GM23338 (cell line): ENCODE results near the gene B4GALT2. TPM values are rescaled to one million over a fixed set of nuclear protein-coding genes. Genes with fewer than 3 reads are reported as not detected.
A peak's percentile ranks its signal among the peaks of the same experiment; 100 is the strongest.

Experiments
- ATAC-seq: fragments of 200-7000 bp; cut with Tn5 transposase; 3 replicates; pipeline ENCODE4 v1.9.1; 2020
- DNase-seq: peaks from one replicate; pipeline ENCODE4 v3.0.0-alpha.2; 2015; ENCODE audit warnings: low spot score
- H2AFZ ChIP-seq: fragments of 200-600 bp; sonication (generic); 2 replicates; pipeline ENCODE4 v1.8.0; 2016; ENCODE audit warnings: antibody characterized with exemption, mild to moderate bottlenecking, moderate library complexity
- H3F3A ChIP-seq: fragments of 200-600 bp; sonication (generic); replicated peaks from 2 replicates; pipeline ENCODE4 v1.8.0; 2017; ENCODE audit warnings: antibody characterized with exemption, mixed run types, low read depth
- H3K27ac ChIP-seq: fragments of 200-600 bp; sonication (generic); 2 replicates; pipeline ENCODE4 v1.6.1; 2016; ENCODE audit warnings: low read depth
- H3K27me3 ChIP-seq: fragments of 200-600 bp; sonication (generic); 2 replicates; pipeline ENCODE4 v1.8.0; 2016; ENCODE audit warnings: mild to moderate bottlenecking, mixed run types, moderate library complexity; ENCODE audit not compliant: insufficient read depth
- H3K36me3 ChIP-seq: fragments of 200-600 bp; sonication (generic); 2 replicates; pipeline ENCODE4 v1.8.0; 2016; ENCODE audit warnings: mild to moderate bottlenecking; ENCODE audit not compliant: insufficient read depth
- H3K4me1 ChIP-seq: fragments of 200-600 bp; sonication (generic); 2 replicates; pipeline ENCODE4 v1.8.0; 2016; ENCODE audit warnings: mild to moderate bottlenecking, moderate library complexity; ENCODE audit not compliant: insufficient read depth
- H3K4me2 ChIP-seq: fragments of 200-600 bp; sonication (generic); 2 replicates; pipeline ENCODE4 v1.7.1; 2017; ENCODE audit warnings: mixed run types
- H3K4me3 ChIP-seq: fragments of 200-600 bp; sonication (generic); 2 replicates; pipeline ENCODE4 v1.6.1; 2016; ENCODE audit warnings: mixed run types
- H3K79me2 ChIP-seq: fragments of 200-600 bp; sonication (generic); replicated peaks from 2 replicates; pipeline ENCODE4 v1.8.0; 2017; ENCODE audit warnings: mild to moderate bottlenecking; ENCODE audit not compliant: insufficient read depth
- H3K9me2 ChIP-seq: fragments of 200-600 bp; sonication (generic); 2 replicates; pipeline ENCODE4 v1.8.0; 2017; ENCODE audit not compliant: insufficient read depth
- H4K20me1 ChIP-seq: fragments of 200-600 bp; sonication (generic); replicated peaks from 2 replicates; pipeline ENCODE4 v1.8.0; 2017; ENCODE audit warnings: mild to moderate bottlenecking; ENCODE audit not compliant: insufficient read depth
- H3K27ac Mint-ChIP-seq: 2 replicates; pipeline ENCODE4 v1.8.0; 2020; ENCODE audit warnings: inconsistent platforms, mild to moderate bottlenecking, moderate library complexity, mixed read lengths
- H3K27me3 Mint-ChIP-seq: 3 replicates; pipeline ENCODE4 v1.8.0; 2022; ENCODE audit warnings: low read depth, mild to moderate bottlenecking, moderate library complexity, mixed read lengths, inconsistent platforms; ENCODE audit not compliant: insufficient read depth, poor library complexity
- H3K36me3 Mint-ChIP-seq: 3 replicates; pipeline ENCODE4 v1.8.0; 2021; ENCODE audit warnings: low read depth, mild to moderate bottlenecking, inconsistent platforms, moderate library complexity, mixed read lengths
- H3K4me1 Mint-ChIP-seq: 3 replicates; pipeline ENCODE4 v1.8.0; 2020; ENCODE audit warnings: mild to moderate bottlenecking, inconsistent platforms, mixed read lengths
- H3K4me3 Mint-ChIP-seq: 3 replicates; pipeline ENCODE4 v1.8.0; 2021; ENCODE audit warnings: moderate library complexity, mild to moderate bottlenecking, inconsistent platforms, mixed read lengths
- H3K9me3 Mint-ChIP-seq: 3 replicates; pipeline ENCODE4 v1.8.0; 2020; ENCODE audit warnings: moderate library complexity, mild to moderate bottlenecking, inconsistent platforms, mixed read lengths
- CREB1 ChIP-seq: fragments of 250-450 bp; sonication (Bioruptor Pico); IDR thresholded peaks from 2 replicates; pipeline ENCODE4 v1.5.0; 2020; ENCODE audit warnings: low read depth, mild to moderate bottlenecking, moderate library complexity
- EZH2 ChIP-seq: fragments of 200-600 bp; sonication (generic); IDR thresholded peaks from one replicate; pipeline ENCODE4 v1.8.0; 2017; ENCODE audit warnings: antibody characterized with exemption, mild to moderate bottlenecking, low read depth; ENCODE audit not compliant: unreplicated experiment
- EZH2phosphoT487 ChIP-seq: fragments of 200-600 bp; sonication (generic); IDR thresholded peaks from one replicate; pipeline ENCODE4 v1.8.1; 2018; ENCODE audit warnings: antibody characterized with exemption; ENCODE audit not compliant: unreplicated experiment
- JUNB ChIP-seq: IDR thresholded peaks from one replicate; pipeline ENCODE4 v1.6.1; 2016; ENCODE audit warnings: antibody characterized with exemption; ENCODE audit not compliant: unreplicated experiment
- POLR2AphosphoS5 ChIP-seq: IDR thresholded peaks from 2 replicates; pipeline ENCODE4 v1.6.1; 2016; ENCODE audit warnings: antibody characterized with exemption, low read depth
- polyA plus RNA-seq: library from polyadenylated mRNA; unstranded; fragments of >200 nt; fragmentation: Nextera tagmentation; extraction: Ambion mirVana; gene quantifications from 2 replicates; pipeline ENCODE4 v1.2.1, GENCODE V29; 2016
- total RNA-seq: library from RNA; depleted of rRNA; stranded (reverse); fragments of >200 nt; shearing (Covaris generic); gene quantifications from 2 replicates; pipeline ENCODE4 v1.2.3, GENCODE V29; 2014
- TF ChIP-seq, protein P1 (sequence below): fragments of 250-450 bp; sonication (Bioruptor Pico); IDR thresholded peaks from 2 replicates; pipeline ENCODE4 v1.5.0; 2020; ENCODE audit warnings: mild to moderate bottlenecking, moderate library complexity
- TF ChIP-seq, protein P2 (sequence below): IDR thresholded peaks from one replicate; pipeline ENCODE4 v1.6.1; 2018; ENCODE audit warnings: antibody characterized with exemption; ENCODE audit not compliant: unreplicated experiment

Gene B4GALT2
- total and polyA plus RNA-seq, 2 experiments from 2014 or later, result 22.4 to 63.1 TPM

DNA sequence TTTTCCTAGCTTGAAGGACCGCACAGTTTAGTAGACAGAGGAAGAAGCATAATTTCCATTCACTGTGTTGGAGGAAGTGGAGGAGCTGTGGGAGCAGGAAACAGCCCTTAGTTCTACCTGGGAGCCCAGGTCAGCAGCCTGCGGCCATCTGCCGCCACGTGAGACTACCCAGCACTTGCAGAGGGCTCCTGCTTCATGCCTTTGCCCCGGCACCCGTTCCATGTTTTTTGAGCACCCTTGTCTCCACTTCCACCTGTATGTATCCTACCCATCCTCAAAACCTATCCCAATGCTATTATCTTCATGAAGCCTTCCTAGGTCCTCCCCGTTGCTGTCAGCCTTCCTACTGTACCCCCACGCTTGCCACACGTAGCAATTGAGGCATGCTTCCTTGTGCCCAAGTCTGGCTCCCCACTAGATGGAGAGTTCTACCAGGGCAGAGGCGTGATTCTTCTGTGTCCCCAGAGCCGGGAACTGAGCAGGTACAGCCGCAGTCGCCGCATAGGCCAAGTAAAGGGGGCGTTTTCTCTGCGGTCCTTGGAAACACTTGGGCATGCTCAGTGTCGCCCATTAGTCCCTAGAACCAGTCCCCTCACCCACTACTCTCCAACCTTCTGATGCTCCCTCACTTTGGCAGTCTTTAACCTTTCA lies 50.4 kb downstream of the B4GALT2 start:
- peak overlapping the region; percentile 90 for H3K4me2 ChIP-seq
- H3K4me1 ChIP-seq, result peaks cover 29% of the 10 kb centered on the region
- H2AFZ ChIP-seq, result peak overlapping the region; percentile 86; the same call in 1 of the 2 replicates
- peak overlapping the region; percentile 98 for H3K4me3 Mint-ChIP-seq
- TF ChIP-seq JUNB (no peak), CREB1 (CRISPR knock-in tag) (no peak), EZH2 (no peak)
- DNase-seq, result peak; percentile 73
- peaks cover 37% of the 10 kb centered on the region for H3K79me2 ChIP-seq
- H3K4me1 Mint-ChIP-seq, result peaks cover 56% of the 10 kb centered on the region
- peak overlapping the region; percentile 73; the same call in 1 of the 2 replicates for H3K27ac Mint-ChIP-seq
- H3F3A ChIP-seq, result peaks cover 23% of the 10 kb centered on the region
- H3K4me3 ChIP-seq, result peak overlapping the region; percentile 98
- H3K27me3 Mint-ChIP-seq, result peaks cover 10% of the 10 kb centered on the region
- peak; percentile 9 for ATAC-seq
- H3K9me3 Mint-ChIP-seq, result peaks cover 4% of the 10 kb centered on the region; the same call in 1 of the 3 replicates
- H3K27me3 ChIP-seq, result no peaks in the 10 kb centered on the region
- H3K9me2 ChIP-seq, result no peaks in the 10 kb centered on the region
- no peaks in the 10 kb centered on the region; the same call in 1 of the 2 replicates for H3K36me3 ChIP-seq
- H3K36me3 Mint-ChIP-seq, result peaks cover 28% of the 10 kb centered on the region
- peak overlapping the region; percentile 98; the same call in 1 of the 2 replicates for H3K27ac ChIP-seq
- H4K20me1 ChIP-seq, result no peaks in the 10 kb centered on the region; the same call in 1 of the 2 replicates

DNA sequence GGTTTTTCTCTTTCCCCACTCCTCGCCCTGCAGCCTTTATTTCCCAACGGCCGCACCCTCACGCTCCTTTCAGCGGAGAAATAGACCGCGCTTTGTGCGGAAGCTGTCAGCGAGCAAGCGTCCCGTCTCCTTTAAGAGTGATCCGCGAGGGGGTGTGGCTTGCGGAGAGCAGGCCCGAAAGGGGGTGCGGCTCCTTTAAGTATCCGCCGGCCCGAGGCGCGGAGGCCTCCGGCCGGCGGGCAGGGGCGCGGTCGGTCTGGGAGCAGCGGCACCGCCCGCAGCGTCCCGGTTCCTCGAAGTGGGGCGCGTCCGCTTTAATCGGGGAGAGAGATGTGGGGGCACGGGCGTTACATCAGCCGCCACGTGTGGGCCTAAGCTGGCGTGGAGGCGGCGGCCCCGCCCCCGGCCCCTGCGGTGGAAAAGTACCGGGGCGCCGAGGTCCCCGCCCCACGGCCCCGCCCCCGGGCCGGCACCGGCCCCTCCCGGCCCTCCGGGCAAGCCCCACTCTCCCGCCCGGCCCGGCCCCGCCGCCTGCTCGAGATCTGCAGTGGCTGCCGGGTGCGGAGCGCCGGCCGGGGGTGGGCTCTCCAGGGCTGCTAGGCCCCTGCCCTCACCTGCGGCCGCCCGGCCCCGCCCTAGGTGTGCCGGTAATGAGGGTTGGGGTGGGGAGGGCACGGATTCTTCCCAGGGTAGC lies 51.0 kb downstream of the B4GALT2 start:
- Histone ChIP-seq H3K36me3 (no peaks in the 10 kb centered on the region; the same call in 1 of the 2 replicates), H3K4me3 (peak overlapping the region; percentile 98), H3K27ac (peak overlapping the region; percentile 98), H3K79me2 (peaks cover 37% of the 10 kb centered on the region), H3K27me3 (no peaks in the 10 kb centered on the region), H3K4me1 (peaks cover 29% of the 10 kb centered on the region), H3K4me2 (peak overlapping the region; percentile 90), H3F3A (peaks cover 23% of the 10 kb centered on the region), H4K20me1 (no peaks in the 10 kb centered on the region; the same call in 1 of the 2 replicates), H2AFZ (peak overlapping the region; percentile 86; the same call in 1 of the 2 replicates), H3K9me2 (no peaks in the 10 kb centered on the region)
- H3K27ac Mint-ChIP-seq, result peak overlapping the region; percentile 73; the same call in 1 of the 2 replicates
- peaks cover 10% of the 10 kb centered on the region for H3K27me3 Mint-ChIP-seq
- ATAC-seq (peak; percentile 55), DNase-seq (peak; percentile 97)
- H3K36me3 Mint-ChIP-seq, result peaks cover 22% of the 10 kb centered on the region
- peaks cover 4% of the 10 kb centered on the region; the same call in 1 of the 3 replicates for H3K9me3 Mint-ChIP-seq
- peaks cover 53% of the 10 kb centered on the region for H3K4me1 Mint-ChIP-seq
- peak overlapping the region; percentile 98 for H3K4me3 Mint-ChIP-seq
- TF ChIP-seq CREB1 (CRISPR knock-in tag) (peak; percentile 31; the same call in 1 of the 2 replicates), EZH2phosphoT487 (no peak), POLR2AphosphoS5 (peak; percentile 49; the same call in 1 of the 2 replicates), EZH2 (no peak)
- TF ChIP-seq, protein P1, sequence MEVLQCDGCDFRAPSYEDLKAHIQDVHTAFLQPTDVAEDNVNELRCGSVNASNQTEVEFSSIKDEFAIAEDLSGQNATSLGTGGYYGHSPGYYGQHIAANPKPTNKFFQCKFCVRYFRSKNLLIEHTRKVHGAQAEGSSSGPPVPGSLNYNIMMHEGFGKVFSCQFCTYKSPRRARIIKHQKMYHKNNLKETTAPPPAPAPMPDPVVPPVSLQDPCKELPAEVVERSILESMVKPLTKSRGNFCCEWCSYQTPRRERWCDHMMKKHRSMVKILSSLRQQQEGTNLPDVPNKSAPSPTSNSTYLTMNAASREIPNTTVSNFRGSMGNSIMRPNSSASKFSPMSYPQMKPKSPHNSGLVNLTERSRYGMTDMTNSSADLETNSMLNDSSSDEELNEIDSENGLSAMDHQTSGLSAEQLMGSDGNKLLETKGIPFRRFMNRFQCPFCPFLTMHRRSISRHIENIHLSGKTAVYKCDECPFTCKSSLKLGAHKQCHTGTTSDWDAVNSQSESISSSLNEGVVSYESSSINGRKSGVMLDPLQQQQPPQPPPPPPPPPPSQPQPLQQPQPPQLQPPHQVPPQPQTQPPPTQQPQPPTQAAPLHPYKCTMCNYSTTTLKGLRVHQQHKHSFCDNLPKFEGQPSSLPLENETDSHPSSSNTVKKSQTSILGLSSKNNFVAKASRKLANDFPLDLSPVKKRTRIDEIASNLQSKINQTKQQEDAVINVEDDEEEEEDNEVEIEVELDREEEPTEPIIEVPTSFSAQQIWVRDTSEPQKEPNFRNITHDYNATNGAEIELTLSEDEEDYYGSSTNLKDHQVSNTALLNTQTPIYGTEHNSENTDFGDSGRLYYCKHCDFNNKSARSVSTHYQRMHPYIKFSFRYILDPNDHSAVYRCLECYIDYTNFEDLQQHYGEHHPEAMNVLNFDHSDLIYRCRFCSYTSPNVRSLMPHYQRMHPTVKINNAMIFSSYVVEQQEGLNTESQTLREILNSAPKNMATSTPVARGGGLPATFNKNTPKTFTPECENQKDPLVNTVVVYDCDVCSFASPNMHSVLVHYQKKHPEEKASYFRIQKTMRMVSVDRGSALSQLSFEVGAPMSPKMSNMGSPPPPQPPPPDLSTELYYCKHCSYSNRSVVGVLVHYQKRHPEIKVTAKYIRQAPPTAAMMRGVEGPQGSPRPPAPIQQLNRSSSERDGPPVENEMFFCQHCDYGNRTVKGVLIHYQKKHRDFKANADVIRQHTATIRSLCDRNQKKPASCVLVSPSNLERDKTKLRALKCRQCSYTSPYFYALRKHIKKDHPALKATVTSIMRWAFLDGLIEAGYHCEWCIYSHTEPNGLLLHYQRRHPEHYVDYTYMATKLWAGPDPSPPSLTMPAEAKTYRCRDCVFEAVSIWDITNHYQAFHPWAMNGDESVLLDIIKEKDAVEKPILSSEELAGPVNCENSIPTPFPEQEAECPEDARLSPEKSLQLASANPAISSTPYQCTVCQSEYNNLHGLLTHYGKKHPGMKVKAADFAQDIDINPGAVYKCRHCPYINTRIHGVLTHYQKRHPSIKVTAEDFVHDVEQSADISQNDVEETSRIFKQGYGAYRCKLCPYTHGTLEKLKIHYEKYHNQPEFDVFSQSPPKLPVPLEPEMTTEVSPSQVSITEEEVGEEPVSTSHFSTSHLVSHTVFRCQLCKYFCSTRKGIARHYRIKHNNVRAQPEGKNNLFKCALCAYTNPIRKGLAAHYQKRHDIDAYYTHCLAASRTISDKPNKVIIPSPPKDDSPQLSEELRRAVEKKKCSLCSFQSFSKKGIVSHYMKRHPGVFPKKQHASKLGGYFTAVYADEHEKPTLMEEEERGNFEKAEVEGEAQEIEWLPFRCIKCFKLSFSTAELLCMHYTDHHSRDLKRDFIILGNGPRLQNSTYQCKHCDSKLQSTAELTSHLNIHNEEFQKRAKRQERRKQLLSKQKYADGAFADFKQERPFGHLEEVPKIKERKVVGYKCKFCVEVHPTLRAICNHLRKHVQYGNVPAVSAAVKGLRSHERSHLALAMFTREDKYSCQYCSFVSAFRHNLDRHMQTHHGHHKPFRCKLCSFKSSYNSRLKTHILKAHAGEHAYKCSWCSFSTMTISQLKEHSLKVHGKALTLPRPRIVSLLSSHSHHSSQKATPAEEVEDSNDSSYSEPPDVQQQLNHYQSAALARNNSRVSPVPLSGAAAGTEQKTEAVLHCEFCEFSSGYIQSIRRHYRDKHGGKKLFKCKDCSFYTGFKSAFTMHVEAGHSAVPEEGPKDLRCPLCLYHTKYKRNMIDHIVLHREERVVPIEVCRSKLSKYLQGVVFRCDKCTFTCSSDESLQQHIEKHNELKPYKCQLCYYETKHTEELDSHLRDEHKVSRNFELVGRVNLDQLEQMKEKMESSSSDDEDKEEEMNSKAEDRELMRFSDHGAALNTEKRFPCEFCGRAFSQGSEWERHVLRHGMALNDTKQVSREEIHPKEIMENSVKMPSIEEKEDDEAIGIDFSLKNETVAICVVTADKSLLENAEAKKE (CRISPR knock-in tag), result no peak
- TF ChIP-seq, protein P2, sequence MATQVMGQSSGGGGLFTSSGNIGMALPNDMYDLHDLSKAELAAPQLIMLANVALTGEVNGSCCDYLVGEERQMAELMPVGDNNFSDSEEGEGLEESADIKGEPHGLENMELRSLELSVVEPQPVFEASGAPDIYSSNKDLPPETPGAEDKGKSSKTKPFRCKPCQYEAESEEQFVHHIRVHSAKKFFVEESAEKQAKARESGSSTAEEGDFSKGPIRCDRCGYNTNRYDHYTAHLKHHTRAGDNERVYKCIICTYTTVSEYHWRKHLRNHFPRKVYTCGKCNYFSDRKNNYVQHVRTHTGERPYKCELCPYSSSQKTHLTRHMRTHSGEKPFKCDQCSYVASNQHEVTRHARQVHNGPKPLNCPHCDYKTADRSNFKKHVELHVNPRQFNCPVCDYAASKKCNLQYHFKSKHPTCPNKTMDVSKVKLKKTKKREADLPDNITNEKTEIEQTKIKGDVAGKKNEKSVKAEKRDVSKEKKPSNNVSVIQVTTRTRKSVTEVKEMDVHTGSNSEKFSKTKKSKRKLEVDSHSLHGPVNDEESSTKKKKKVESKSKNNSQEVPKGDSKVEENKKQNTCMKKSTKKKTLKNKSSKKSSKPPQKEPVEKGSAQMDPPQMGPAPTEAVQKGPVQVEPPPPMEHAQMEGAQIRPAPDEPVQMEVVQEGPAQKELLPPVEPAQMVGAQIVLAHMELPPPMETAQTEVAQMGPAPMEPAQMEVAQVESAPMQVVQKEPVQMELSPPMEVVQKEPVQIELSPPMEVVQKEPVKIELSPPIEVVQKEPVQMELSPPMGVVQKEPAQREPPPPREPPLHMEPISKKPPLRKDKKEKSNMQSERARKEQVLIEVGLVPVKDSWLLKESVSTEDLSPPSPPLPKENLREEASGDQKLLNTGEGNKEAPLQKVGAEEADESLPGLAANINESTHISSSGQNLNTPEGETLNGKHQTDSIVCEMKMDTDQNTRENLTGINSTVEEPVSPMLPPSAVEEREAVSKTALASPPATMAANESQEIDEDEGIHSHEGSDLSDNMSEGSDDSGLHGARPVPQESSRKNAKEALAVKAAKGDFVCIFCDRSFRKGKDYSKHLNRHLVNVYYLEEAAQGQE, result no peak
